Measurements from ENCODE around the gene ANKRD13D.

GRCh38 chr11:67309166-67309565 is 20.1 kb downstream of the ANKRD13D start:
- no peak for TF ChIP-seq POLR2A (IDR thresholded peaks at IDR 0.05; ENCODE audit: low read depth, low read length)
- no peak for TF ChIP-seq POLR2AphosphoS5 (IDR thresholded peaks at IDR 0.05; ENCODE audit: low read depth, low read length)
- TF ChIP-seq POU2F2 (IDR thresholded peaks at IDR 0.05; ENCODE audit: low read depth, low read length), result no peak
- TF ChIP-seq TAF1 (IDR thresholded peaks at IDR 0.05; ENCODE audit: low read depth, low read length), result no peak
- no peak for TF ChIP-seq SPI1 (IDR thresholded peaks at IDR 0.05; ENCODE audit: low read depth, low read length)
- no peak for TF ChIP-seq PAX5 (IDR thresholded peaks at IDR 0.05; ENCODE audit: insufficient read depth, low read length, severe bottlenecking)

Data from GM12891 (cell line).